GM12878 (cell line): ENCODE measurements around the gene PPFIA4.

Experiments used
- BHLHE40 ChIP-seq, 2 experiments: fragments of 450-650 bp in 1 of 2; IDR thresholded peaks; 2 replicates each; pipeline ENCODE4 v1.6.1; 2011 to 2017; ENCODE audit warnings: low read depth in 2 of 2, borderline replicate concordance in 1 of 2, improper control_type of control experiment in 1 of 2, low read length in 1 of 2, mild to moderate bottlenecking in 1 of 2
- CTCF ChIP-seq, 3 experiments: IDR thresholded peaks in 2 of 3; conservative IDR thresholded peaks in 1 of 3; 2 replicates each; pipeline ENCODE4 v1.5.1; 2011; ENCODE audit warnings: low read depth in 3 of 3, low read length in 3 of 3, mild to moderate bottlenecking in 3 of 3, control low read depth in 2 of 3, moderate library complexity in 2 of 3, inconsistent platforms in 1 of 3, mixed read lengths in 1 of 3; ENCODE audit not compliant: control insufficient read depth in 2 of 3, insufficient read depth in 1 of 3; ENCODE audit errors: extremely low read depth in 1 of 3
- EGR1 ChIP-seq, 2 experiments: IDR thresholded peaks; 1 replicate in 1 of 2; 2 replicates in 1 of 2; pipeline ENCODE4 v1.6.1; 2011 to 2012; ENCODE audit warnings: low read depth in 2 of 2, low read length in 2 of 2, borderline replicate concordance in 1 of 2, mild to moderate bottlenecking in 1 of 2, moderate library complexity in 1 of 2
- IKZF1 ChIP-seq: fragments of 450-650 bp; conservative IDR thresholded peaks from 2 replicates; pipeline ENCODE4 v1.6.1; 2017; ENCODE audit warnings: antibody characterized with exemption, mild to moderate bottlenecking
- RAD21 ChIP-seq: IDR thresholded peaks from 2 replicates; pipeline ENCODE4 v1.6.1; 2011; ENCODE audit warnings: mild to moderate bottlenecking, low read depth, low read length, moderate library complexity; ENCODE audit not compliant: insufficient read depth
- TAF1 ChIP-seq: IDR thresholded peaks from 2 replicates; pipeline ENCODE4 v1.6.1; 2011; ENCODE audit warnings: mild to moderate bottlenecking, low read depth, low read length, borderline replicate concordance
- YY1 ChIP-seq: IDR thresholded peaks from 2 replicates; pipeline ENCODE4 v1.6.1; 2011; ENCODE audit warnings: low read depth, mild to moderate bottlenecking, low read length
- TF ChIP-seq, protein P1 (sequence below): IDR thresholded peaks from 2 replicates; pipeline ENCODE4 v1.6.1; 2012; ENCODE audit warnings: mild to moderate bottlenecking, low read depth, low read length

- TF ChIP-seq YY1 (no peak), TAF1 (no peak), BHLHE40 (IDR thresholded peaks at IDR 0.05; ENCODE audit: borderline replicate concordance in 1 of 2, low read depth in 2 of 2, low read length in 1 of 2) (no peak), EGR1 (IDR thresholded peaks at IDR 0.05; ENCODE audit: borderline replicate concordance in 1 of 2, low read depth in 2 of 2, low read length in 2 of 2) (no peak), RAD21 (no peak), IKZF1 (no peak), CTCF (IDR thresholded peaks at IDR 0.05 in 2 of 3, conservative IDR thresholded peaks at IDR 0.05 in 1 of 3; ENCODE audit: control insufficient read depth in 2 of 3, extremely low read depth in 1 of 3, insufficient read depth in 1 of 3, low read depth in 3 of 3, low read length in 3 of 3) (no peak)
- TF ChIP-seq, protein P1, sequence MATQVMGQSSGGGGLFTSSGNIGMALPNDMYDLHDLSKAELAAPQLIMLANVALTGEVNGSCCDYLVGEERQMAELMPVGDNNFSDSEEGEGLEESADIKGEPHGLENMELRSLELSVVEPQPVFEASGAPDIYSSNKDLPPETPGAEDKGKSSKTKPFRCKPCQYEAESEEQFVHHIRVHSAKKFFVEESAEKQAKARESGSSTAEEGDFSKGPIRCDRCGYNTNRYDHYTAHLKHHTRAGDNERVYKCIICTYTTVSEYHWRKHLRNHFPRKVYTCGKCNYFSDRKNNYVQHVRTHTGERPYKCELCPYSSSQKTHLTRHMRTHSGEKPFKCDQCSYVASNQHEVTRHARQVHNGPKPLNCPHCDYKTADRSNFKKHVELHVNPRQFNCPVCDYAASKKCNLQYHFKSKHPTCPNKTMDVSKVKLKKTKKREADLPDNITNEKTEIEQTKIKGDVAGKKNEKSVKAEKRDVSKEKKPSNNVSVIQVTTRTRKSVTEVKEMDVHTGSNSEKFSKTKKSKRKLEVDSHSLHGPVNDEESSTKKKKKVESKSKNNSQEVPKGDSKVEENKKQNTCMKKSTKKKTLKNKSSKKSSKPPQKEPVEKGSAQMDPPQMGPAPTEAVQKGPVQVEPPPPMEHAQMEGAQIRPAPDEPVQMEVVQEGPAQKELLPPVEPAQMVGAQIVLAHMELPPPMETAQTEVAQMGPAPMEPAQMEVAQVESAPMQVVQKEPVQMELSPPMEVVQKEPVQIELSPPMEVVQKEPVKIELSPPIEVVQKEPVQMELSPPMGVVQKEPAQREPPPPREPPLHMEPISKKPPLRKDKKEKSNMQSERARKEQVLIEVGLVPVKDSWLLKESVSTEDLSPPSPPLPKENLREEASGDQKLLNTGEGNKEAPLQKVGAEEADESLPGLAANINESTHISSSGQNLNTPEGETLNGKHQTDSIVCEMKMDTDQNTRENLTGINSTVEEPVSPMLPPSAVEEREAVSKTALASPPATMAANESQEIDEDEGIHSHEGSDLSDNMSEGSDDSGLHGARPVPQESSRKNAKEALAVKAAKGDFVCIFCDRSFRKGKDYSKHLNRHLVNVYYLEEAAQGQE: no peak
Observed at GRCh38 chr1:203036537-203036936, 10.2 kb downstream of the PPFIA4 start.
